Measurements from ENCODE around the gene RANBP1. TPM values are rescaled to one million over a fixed set of nuclear protein-coding genes. Genes with fewer than 3 reads are reported as not detected.

Gene RANBP1
- polyA plus RNA-seq, 1 experiment: 166 TPM

DNA sequence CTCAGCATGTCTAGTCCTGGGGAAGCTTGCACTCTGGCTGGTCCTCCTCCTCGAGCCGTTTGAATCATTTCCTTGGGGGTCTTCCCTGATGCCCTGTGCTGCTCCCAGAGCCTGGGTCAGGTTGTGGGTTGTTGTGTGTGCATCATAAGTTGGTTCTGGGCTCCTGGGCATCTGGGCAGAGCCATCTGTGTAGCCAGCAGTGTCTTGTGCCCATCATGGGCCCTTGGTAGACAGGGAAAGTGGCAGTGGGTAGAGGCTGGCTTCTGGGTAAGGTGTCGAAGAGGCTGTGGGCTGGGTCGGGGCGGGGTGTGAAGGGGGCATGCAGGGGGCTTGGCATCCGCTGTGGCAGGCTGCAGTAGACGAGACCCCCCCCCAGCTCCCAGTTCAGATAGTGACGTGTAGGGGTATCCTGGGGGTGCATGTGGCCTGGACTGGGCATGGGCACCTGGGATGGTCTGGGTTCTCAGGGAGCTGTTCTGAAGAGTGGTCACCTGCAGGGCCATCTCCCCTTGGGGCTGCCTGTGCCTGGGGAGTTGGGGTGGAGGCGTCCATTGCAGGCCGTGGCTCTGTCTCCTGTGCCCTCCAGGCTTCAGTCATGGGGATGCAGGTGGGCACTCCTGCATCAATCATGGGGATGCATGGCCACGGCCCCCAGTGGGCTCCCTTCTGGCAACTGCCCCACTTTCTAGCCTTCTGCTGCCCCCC, 8.3 kb downstream of the RANBP1 start:
- ChIA-PET POLR2A (no interaction called here), CTCF (interaction anchor here (1.4 kb wide), 1 partner anchor 15 kb away, joined by 4 read pairs; no protein-coding TSS in a partner anchor)
- DNase-seq (ENCODE audit: low read depth): no peak
- TF ChIP-seq, protein P1, sequence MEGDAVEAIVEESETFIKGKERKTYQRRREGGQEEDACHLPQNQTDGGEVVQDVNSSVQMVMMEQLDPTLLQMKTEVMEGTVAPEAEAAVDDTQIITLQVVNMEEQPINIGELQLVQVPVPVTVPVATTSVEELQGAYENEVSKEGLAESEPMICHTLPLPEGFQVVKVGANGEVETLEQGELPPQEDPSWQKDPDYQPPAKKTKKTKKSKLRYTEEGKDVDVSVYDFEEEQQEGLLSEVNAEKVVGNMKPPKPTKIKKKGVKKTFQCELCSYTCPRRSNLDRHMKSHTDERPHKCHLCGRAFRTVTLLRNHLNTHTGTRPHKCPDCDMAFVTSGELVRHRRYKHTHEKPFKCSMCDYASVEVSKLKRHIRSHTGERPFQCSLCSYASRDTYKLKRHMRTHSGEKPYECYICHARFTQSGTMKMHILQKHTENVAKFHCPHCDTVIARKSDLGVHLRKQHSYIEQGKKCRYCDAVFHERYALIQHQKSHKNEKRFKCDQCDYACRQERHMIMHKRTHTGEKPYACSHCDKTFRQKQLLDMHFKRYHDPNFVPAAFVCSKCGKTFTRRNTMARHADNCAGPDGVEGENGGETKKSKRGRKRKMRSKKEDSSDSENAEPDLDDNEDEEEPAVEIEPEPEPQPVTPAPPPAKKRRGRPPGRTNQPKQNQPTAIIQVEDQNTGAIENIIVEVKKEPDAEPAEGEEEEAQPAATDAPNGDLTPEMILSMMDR (IDR thresholded peaks at IDR 0.05; ENCODE audit: insufficient read depth, low read depth, low read length): no peak
- H3K27me3 ChIP-seq (ENCODE audit: control insufficient read depth, insufficient read depth, low read length): no peaks in the 10 kb centered on the region
- no peak overlapping the region for H3K4me3 ChIP-seq (ENCODE audit: low read depth, low read length)
- H3K36me3 ChIP-seq (ENCODE audit: control insufficient read depth, insufficient read depth, low read length): peaks cover 36% of the 10 kb centered on the region

DNA sequence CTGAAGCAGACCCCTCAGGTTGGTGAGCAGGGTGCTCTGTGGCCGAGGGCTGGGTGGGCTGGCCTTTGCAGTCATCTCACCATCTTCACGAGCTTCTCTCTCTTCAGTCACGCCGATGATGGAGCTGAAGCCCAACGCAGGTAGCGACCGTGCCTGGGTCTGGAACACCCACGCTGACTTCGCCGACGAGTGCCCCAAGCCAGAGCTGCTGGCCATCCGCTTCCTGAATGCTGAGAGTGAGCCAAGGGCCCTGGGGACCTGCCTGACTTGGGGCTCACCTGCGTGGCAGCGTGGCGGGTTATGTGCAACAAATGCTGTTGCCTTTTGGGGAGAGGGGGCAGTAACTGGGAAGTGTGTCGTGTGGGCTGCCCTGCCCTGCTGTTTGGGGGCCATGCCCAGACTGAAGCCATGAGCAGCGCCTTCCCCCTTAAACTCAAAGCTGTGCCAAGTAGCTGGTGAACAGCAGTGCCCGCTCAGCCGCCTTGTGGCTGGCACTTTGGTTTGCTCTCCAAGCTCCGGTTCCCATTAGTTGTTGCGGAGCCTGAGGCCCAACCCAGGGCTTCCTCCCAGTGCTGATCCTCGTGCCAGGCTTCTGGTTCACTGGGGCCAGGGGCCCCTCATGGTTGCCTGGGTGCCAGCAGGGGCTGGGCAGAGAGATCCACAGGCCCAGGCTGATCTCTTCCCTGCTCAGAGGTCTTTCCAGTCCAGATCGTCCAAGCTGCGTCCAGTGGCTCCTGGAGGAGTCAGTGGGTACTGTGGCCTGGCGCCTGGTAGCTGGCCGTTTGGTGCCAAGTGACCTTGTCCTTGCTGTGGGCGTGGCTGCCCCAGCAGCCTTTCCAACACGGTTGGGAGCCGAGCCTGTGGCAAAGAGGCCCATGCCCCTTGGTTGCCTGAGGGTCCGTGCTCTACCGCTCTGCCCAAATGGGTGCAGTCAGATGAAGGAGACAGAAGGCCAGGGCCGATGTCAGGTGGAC, 9.6 kb downstream of the RANBP1 start:
- no peak for DNase-seq (ENCODE audit: low read depth)
- H3K4me3 ChIP-seq (ENCODE audit: low read depth, low read length): no peak overlapping the region
- TF ChIP-seq, protein P1 (IDR thresholded peaks at IDR 0.05; ENCODE audit: insufficient read depth, low read depth, low read length): no peak
- CTCF ChIA-PET: interaction anchor here (1.4 kb wide), 1 partner anchor 13 kb away, joined by 4 read pairs; no protein-coding TSS in a partner anchor
- H3K27me3 ChIP-seq (ENCODE audit: control insufficient read depth, insufficient read depth, low read length): no peaks in the 10 kb centered on the region
- H3K36me3 ChIP-seq (ENCODE audit: control insufficient read depth, insufficient read depth, low read length): peaks cover 28% of the 10 kb centered on the region
- POLR2A ChIA-PET: no interaction called here

DNA sequence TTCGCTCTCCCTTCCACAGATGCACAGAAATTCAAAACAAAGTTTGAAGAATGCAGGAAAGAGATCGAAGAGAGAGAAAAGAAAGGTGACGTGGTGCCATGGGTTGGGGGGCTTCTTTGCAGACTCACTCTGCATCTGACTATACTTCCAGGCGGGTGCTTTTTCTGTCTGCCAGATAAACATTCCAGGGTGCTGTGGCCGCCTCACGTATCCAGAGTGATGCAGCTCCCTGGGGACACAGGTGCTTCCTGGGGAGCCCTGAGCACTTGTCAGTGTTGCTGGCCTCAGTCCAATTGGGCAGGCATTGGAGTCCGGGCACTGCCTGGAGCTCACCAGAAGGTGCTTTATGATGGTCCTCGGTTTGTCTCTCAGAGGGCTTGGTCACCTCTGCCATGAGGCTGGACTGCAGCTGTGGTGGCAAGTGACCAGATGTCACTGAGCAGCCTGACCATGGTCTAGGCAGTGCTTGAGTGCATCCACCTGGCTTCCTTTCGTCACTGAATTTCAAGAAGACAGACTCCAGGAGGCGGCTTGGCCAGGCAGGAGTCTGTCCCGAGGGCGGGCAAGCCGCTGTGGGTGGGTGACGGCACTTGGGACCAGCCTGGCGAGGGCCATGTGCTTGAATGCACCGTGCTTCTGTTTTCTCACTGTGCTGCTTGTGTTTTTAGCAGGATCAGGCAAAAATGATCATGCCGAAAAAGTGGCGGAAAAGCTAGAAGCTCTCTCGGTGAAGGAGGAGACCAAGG, 10.6 kb downstream of the RANBP1 start:
- ChIA-PET CTCF (no interaction called here), POLR2A (no interaction called here)
- TF ChIP-seq, protein P1 (IDR thresholded peaks at IDR 0.05; ENCODE audit: insufficient read depth, low read depth, low read length): no peak
- DNase-seq (ENCODE audit: low read depth): no peak
- peaks cover 27% of the 10 kb centered on the region for H3K36me3 ChIP-seq (ENCODE audit: control insufficient read depth, insufficient read depth, low read length)
- H3K27me3 ChIP-seq (ENCODE audit: control insufficient read depth, insufficient read depth, low read length): no peaks in the 10 kb centered on the region
- no peak overlapping the region for H3K4me3 ChIP-seq (ENCODE audit: low read depth, low read length)

DNA sequence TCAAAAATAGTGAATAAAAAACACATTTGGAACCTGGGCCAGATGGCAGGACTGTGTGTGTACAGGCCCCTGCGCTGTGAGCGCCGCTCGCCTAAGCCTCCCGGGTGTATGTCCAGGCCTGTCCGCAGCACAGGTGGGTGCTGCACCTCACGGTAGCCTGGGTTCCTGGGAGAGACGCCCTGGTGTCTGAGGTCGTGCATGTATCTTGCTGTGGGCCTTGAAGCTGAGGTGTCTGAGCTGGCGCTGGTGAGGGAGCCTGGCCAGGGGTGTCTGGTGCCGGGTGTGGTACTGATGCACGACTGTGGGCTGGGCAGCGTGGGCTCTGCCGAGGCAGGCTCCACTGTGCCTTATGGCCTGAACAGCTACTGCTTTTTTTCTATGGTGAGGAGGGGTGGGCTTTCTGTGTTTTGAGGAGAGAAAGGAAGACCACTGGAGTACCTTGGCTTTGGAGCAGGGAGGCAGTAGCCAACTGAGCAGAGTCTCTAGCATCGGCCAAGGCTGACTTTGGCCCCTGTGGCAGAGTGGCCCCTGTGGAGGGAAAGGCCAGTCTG, 11.5 kb downstream of the RANBP1 start:
- POLR2A ChIA-PET: no interaction called here
- Histone ChIP-seq H3K36me3 (ENCODE audit: control insufficient read depth, insufficient read depth, low read length) (peaks cover 26% of the 10 kb centered on the region), H3K4me3 (ENCODE audit: low read depth, low read length) (no peak overlapping the region), H3K27me3 (ENCODE audit: control insufficient read depth, insufficient read depth, low read length) (no peaks in the 10 kb centered on the region)
- DNase-seq (ENCODE audit: low read depth): no peak
- TF ChIP-seq, protein P1 (IDR thresholded peaks at IDR 0.05; ENCODE audit: insufficient read depth, low read depth, low read length): no peak
- CTCF ChIA-PET: no interaction called here

Measured in BJ (cell line).